NCI-H1436 treated with DMSO at 0.1 percent for 48 hours (cell line): Measurements from ENCODE around the gene MYMX.
"Not testable (repeated sequence)": the region's sequence is repeated elsewhere in the genome, so short reads cannot be mapped to it uniquely, and the experiment has no call there.

Experiments used
- DNase-seq: peaks from one replicate; lab custom pipeline; 2025; lab: John Stamatoyannopoulos, UW

MYMX gene

DNA sequence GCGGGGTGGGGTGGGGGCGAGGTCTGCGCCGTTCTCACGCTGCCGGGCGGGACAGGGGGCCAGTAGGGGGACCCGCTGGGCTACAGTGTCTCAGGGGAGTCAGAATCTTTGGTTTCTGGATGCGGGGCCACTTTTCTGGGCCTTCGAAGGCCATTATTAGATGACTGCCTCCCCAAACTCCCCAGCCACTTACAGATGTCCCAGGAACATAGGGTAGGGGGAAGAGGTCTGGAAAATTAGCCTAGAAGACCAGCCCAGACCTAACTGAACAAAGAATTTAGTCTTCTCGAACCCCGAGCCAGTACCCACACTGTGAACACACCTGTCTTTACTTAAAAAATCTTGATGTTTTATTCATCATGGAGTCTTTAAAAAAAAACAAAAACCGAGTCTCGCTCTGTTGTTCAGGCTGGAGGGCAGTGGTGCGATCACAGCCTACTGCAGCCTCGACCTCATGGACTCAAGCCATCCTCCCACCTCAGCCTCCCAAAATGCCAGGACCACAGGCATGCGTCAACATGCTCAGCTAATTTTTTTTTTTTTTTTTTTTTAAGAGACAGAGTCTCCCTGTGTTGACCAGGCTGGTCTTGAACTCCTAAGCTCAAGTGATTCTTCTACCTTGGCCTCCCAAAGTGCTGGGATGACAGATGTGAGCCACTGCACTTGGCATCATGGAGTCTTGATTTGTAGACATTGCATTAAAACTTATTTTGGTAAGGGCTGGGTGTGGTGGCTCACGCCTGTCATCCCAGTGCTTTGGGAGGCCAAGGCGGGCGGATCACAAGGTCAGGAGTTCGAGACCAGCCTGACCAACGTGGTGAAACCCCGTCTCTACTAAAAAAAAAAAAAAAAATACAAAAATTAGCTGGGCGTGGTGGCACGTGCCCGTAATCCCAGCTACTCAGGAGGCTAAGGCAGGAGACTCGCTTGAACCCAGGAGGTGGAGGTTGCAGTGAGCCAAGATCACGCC is 3.4 kb downstream of the MYMX start:
- DNase-seq: no peak

DNA sequence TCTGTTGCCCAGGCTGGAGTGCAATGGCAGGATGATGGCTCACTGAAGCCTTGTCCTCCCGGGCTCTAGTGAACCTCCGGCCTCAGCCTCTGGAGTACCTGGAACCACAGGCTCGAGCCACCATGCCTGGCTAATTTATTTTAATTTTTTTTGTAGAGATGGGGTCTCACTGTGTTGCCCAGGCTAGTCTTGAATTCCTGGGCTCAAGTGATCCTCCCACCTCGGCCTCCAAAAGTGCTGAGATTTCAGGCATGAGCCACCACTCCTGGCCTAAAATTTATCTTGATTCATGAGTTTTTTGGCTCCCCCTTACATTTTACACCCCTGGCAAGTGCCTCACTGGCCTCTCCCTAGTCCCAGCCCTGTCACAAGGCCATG is 4.2 kb downstream of the MYMX start:
- DNase-seq: no peak

DNA sequence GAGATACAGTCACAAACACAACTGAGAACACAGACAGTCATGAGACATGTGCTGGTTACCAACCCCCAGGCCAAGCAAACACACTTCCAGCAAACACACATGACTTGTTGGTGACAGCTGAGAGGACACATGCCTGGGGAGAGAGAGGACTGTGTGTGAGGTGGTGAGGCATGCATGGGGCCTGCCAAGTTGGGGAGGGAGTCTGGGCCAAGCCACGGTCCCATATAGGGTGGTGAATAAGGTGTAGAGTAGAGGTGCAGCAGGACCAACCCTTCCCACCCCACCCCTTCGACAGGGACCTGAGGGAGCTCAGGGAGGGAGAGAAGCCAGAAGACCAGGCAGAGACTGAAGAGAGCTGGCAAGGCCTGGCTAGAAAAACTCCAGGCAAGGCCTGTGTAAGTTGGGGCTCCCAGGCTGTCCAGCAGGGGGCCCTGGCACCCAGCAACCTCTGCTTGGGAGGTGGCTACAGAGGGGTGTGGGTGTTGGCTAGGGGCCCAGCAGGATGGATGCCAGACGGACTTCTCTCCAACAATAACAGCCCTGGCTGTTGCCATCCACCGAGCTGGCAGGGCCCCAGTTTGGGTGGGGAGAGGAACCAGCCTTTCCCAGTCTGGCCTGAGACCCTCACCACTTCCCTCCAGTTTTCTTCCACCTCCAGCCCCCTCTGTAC is 4.7 kb downstream of the MYMX start:
- peak; percentile 33 for DNase-seq

DNA sequence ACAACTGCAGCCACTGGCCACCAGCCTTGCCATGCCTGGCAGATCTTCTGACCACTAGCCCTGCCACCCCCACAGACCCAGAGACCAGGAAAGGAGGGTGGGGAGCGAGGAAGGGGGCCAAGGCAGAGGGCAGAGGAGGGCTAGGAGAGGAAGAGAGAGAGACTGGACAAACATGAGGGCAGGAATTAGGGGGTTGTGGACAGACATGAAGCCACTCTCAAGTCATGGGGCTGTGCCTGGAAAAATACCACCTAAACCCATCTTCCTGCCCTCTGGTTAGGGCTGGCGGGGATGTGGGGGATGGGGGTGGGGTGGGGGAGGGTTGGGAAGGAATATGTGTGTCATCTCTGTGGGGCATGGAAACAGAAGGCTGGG is 5.2 kb downstream of the MYMX start:
- DNase-seq: no peak

DNA sequence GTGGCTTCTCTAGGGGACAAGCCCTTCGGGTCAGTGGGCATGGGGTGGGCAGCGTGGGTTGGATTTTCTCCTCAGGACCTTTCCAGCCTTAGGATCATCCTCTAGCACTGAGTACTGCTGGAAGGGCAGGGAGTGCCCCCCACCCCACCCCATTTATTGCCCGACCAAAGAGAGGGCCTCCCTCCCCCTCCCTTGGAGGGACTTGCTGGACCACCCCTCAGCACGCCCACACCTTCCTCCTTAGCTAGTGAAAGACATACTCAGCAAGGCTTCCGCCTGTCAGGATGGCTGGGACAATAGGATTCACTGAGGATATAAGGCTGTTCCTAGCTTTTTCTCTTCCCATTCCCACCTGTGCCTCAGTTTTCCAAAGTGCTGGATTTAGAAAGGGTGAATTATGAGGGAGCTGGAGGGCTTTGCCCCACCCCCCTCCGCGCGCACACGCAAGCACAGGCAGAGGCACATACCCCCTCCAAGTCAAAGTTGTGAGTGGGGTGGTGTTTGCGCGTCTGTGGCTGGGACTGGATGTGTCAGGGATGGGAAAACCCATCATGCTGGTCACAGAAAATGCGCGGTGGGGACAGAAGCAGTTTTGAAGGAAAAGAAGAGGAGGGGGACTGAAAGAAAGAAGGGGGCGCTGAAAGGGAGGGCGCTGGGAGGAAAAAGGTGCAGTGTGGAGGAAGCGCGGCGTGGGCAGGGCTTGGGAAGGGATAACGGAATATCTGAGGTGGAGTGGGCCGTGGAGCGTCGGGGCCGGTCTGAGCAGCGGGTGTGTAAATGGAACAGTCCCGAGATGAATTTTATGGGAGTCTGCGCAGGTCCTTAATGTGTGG is 6.0 kb downstream of the MYMX start:
- no peak for DNase-seq

DNA sequence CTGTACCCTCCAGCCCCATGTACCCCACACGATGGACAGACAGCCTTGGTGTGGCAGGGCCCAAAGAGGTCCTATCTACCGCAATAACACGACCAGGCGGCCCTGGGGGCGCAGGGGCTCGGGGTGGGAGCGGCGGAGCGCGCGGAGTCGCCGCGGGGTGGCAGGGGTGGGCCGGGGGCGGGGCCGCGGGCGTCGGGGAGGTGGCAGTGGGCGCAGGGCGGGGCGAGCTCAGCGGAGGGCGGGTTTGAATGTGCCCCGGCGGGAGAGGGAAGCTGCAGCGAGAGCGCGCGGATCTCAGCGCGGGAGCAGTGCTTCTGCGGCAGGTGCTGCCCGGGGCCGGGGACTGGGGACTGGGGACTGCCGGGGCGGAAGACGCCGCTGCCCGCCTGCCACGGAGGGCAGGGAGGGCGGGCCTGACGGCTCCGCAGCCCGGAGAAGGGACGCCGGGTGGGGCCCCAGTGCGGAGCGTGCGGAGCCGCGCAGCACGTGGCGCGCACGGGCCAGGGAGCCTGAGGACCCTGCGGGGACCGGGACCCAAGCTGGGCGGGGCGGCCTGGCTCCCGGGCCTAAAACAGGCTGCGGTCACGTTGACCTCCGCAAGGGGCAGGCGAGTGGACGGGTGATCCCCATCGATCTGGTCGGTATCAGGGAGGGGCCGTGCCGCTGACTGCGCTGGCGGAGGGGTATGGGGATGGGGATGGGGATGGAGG is 6.7 kb downstream of the MYMX start, which contains the start of gene SLC29A1:
TSS of gene SLC29A1 (plus strand) at position 277 of the 710 bp plus-strand sequence. CDS start 3,719 bp downstream, outside the sequence.
- DNase-seq: no peak

DNA sequence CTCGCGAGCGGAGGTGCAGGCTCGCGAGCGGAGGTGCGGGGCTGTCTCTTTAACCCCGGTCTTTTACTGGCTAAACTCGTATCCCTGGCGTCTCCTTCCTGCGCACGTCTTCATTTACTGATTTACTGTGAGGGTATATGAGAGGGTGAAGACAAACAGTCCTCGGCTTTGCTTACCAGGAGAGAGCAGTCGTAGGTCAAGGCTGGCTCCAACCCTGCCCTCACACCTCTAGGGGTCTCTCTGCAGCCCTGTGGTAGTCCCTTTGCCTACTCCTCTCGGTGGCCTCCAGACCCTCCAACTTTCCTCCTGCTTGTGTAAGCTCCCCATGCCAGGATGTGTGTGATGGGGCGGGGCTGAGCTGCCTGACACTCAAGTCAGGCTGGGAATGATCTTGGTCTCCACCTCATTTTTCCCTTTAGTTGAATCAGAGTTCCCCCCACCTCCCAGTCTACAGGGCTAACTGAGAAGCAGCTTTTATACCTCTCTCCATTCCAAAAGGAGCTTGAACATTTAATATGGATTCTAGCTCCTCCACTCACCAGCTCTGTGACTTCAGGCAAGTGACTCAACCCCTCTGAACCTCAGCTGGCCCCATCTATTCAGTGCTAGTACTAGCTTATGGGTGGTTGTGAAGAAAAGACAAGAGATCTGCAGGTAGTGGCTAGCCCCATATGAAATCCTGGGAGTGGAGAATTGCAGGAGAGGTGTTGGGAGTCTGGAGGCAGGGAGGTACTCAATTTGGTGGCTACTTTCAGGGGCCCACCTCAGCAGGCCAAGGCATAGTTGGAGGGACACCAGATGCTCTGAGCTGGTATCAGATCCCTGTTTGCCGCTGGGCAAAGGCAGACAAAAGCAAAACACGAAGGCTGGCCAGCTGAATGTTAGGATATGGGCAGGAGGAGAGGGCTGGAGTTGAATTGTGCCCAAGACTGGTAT is 7.6 kb downstream of the MYMX start:
- DNase-seq: no peak

DNA sequence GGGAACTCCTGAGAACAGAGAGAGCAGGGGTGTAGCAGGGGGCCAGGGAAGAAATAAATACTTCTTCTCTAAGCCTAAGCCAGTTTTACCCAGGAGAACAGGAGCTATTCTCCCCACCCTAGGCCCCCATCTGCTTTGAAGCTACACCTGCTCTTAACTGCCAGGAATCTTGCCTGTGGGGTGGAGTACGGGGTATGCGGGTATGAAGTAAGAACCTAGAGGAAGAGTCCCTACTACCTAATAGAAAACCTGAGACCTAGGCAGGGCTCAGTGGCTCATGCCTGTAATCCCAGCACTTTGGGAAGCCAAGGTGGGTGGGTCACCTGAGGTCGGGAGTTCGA is 8.2 kb downstream of the MYMX start:
- no peak for DNase-seq

DNA sequence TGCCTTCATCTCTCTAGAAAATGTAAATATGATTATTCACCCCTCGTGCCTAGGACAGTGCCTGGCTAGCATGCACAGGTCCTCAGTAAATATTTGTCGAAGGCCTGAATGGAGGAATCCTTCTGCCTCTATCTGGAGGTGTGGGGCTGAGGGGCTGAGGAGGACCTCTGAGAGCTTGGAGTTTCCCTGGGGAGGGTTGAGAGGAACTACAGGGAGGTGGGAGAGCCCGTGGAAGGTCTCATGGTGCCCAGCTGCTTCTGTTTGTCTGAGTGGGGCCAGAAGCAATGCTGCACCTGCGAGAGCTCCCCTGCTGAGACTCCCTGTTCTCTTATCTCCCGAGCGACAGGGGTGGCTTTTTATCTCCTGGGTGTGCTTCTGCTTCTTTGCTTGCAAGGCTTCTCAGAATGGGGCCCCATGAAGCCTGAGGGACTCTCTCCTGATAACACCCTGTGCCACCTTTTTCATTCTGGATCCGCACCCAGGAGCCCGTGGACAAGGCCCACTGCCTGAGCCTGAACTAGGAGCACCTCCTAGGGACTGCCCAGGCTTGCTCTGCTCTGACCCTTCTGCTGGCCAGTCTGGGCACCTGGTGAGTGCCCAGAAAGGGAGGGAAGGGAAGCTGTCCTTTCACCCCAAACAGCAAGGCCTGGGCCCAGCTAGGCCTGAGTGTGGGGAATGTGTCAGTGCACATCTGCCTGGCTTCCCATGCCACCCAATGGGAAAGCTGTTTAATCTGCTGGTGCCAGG is 9.0 kb downstream of the MYMX start:
- no peak for DNase-seq

DNA sequence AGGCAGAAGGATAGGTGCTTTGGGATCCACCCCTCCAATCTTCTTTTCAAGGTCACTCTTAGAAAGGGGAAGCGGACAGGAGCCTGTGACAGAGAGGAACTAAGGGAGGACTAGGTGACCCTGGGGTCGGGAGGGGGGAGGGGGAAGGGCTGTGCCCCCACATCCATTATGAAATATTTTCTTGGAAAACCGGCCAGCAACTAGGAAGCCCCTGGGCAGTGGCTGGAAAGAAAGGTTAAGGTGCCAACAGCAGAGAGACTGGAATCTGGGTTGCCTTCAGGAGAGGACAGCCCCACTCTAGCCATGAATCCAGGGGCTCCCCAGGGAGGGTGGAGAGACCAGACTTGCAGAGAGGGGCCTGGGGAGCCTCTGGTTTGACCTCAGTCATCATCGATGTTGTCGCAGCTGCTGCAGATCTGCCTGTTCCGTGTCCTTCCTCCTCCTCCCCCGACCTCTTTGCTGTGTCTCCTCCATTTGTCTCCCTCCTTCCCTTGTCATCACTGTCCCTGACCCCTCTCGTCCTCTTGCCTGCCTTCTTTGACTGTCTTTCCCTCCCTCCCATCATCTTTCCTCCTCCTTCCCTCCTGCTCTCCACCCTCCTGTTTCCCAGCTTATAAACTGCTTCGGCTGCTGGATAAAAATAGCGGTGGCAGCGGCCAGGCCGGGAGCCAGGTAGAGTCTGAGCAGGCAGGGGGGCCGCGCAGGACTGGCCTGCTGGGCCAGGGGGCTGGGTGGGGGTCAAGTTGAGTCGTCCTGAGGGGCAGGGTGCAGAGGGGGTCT is 9.8 kb downstream of the MYMX start:
- no peak for DNase-seq

DNA sequence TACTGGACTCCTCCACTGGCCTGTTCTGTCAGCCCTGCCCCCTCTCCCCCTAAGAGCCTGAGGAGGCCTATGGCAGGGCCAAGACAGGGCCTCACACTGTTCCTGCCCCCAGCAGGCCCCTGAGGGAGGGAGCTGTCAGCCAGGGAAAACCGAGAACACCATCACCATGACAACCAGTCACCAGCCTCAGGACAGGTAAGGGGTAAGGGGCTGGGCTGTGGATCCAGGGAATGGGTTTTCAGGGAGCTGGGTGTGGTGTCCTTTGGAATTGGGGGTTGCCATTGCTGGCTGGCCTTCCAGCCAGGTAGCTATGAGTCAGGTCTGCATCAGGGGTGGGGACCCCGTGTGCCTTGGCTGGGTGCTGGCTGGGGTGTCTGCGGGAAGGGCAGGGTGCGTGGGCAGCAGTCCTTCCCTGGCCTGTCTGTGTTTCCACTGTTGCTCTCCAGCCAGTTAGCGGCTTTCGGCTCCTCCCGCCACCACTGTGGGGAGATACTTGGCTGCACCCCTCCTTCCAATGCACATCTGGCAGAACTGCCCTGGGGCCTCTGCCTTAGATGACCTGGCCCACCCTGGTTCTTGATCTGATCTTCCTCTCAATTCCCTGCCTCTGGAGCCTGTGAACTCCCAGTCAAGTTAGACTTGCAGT is 10.5 kb downstream of the MYMX start:
- DNase-seq: no peak

DNA sequence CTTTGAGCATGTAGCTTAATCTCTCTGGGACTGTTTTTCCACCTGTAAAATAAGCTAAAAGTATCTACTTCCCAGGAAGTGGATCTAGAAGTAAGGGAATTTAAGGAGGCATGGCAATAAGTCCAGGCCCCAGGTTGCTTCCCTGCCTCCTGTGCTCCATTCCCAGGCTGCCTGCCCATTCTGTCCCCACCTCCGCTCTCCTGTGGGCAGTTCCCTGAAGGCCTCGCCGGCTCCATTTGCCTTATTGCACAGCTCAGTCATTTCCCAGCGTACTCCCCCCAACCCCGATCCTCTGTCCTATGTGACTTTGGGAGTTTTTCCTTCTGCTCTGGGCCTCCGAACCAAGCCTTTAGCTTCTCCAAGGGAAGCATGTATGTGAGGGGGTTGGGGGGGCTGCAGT is 11.3 kb downstream of the MYMX start:
- DNase-seq: no peak

DNA sequence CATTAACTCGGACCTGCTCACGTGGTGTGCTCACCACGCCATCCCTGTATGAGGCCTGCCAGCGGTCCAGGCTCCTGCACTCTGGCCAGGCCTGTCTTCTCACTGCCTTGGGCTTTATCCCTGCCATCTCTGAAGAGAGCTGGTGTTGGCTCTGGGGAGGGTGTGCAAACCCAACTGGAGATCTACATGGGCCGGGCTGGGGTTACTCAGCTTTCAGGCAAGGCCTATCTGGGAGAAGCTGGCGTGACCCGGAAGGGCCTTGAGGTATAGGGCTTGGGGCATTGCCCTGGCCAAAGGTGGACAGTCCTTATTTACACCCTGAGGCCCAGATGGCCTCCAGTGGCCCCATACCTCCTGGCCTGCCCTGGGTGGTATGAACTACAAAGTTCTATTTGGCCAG is 11.7 kb downstream of the MYMX start:
- no peak for DNase-seq

DNA sequence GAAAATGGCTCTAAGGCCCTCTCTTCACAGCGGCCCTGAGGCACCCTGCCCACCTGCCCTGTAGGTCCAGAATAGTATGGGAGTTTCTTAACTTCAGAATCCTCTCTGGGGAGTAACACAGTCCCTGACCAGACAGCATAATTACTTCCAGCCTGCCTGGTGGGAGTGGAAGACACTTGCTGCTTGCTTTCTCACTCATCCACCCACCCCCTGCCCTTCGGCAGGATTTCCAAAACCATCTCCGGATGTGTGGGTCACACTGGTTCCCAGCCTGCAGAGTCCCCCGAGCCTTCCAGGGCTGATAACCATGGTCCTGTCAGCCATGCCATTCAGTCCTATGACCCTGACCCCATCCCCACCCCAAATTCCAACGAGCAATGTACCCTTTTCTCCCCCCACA is 12.1 kb downstream of the MYMX start:
- no peak for DNase-seq

DNA sequence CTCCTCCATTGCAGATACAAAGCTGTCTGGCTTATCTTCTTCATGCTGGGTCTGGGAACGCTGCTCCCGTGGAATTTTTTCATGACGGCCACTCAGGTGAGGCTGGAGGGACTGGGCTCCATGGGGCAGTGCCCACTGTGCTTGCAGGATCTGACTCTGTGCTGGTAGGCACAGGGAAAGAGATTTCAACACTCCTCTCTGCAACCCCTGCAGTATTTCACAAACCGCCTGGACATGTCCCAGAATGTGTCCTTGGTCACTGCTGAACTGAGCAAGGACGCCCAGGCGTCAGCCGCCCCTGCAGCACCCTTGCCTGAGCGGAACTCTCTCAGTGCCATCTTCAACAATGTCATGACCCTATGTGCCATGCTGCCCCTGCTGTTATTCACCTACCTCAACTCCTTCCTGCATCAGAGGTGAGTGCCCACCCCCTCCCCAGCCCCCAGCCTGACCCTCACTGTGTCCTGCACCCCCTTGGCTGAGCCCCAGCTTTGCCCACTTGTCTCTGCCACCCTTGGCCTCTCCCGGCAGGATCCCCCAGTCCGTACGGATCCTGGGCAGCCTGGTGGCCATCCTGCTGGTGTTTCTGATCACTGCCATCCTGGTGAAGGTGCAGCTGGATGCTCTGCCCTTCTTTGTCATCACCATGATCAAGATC is 12.8 kb downstream of the MYMX start:
- no peak for DNase-seq

DNA sequence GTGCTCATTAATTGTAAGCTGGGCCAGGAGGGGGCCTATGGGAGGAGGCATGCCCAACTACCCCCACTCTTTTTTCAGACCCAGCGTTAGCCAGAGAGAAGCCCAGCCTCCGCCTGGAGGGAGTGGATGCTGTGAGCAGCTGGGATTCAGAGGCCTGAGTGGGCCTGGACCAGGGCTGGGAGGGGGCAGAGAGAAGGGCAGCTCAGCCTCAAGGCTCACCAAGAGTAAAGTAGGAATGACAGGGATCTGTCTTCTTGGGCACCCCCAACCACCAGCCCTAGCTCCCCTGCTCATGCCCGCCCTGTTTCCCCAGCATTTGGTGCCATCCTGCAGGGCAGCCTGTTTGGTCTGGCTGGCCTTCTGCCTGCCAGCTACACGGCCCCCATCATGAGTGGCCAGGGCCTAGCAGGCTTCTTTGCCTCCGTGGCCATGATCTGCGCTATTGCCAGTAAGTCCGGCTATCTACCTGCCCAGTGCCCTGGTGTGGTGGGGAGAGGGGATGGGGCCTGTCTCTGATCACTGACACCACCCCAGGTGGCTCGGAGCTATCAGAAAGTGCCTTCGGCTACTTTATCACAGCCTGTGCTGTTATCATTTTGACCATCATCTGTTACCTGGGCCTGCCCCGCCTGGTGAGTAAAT is 13.4 kb downstream of the MYMX start:
- no peak for DNase-seq

DNA sequence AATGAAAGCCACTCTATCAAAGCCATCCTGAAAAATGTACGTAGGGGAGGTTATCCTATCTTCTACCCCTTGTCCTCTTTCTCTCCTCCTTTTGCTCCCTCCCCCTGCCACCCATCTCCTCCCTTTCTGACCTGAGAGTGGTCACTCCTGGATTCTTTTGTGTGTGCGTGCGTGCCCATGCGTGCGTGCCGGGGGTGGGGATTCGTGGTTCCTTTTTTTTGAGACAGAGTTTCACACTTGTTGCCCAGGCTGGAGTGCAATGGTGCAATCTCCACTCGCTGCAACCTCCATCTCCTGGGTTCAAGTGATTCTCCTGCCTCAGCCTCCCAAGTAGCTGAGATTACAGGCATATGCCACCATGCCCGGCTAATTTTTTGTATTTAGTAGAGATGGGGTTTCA is 14.7 kb downstream of the MYMX start:
- not testable (repeated sequence) for DNase-seq
